ENCODE measurements around the gene OPN3. TPM values are rescaled to one million over a fixed set of nuclear protein-coding genes. Genes with fewer than 3 reads are reported as not detected.

OPN3 gene
- total RNA-seq, 1 experiment from 2014 or later, result 55.3 TPM

GRCh38 chr1:241557551-241558193, 82.5 kb downstream of the OPN3 start:
- DNase-seq, result no peak
- H3K4me3 ChIP-seq (ENCODE audit: insufficient read depth, low read depth, low read length), result no peak overlapping the region
- H3K36me3 ChIP-seq (replicated peaks; ENCODE audit: control insufficient read depth, insufficient read depth, low read length), result no peaks in the 10 kb centered on the region
- H3K27me3 ChIP-seq (ENCODE audit: control insufficient read depth, insufficient read depth, low read length), result no peaks in the 10 kb centered on the region

- Histone ChIP-seq H3K4me3 (ENCODE audit: insufficient read depth, low read depth, low read length) (no peak overlapping the region), H3K36me3 (replicated peaks; ENCODE audit: control insufficient read depth, insufficient read depth, low read length) (no peaks in the 10 kb centered on the region), H3K27me3 (ENCODE audit: control insufficient read depth, insufficient read depth, low read length) (no peaks in the 10 kb centered on the region)
- no peak for DNase-seq
Observed at GRCh38 chr1:241557031-241557430, 83.1 kb downstream of the OPN3 start.

- H3K36me3 ChIP-seq (replicated peaks; ENCODE audit: control insufficient read depth, insufficient read depth, low read length), result no peaks in the 10 kb centered on the region
- no peaks in the 10 kb centered on the region for H3K27me3 ChIP-seq (ENCODE audit: control insufficient read depth, insufficient read depth, low read length)
- no peak overlapping the region for H3K4me3 ChIP-seq (ENCODE audit: insufficient read depth, low read depth, low read length)
- DNase-seq, result no peak
Observed at GRCh38 chr1:241555526-241555925, 84.6 kb downstream of the OPN3 start.

- no peak for DNase-seq
- Histone ChIP-seq H3K36me3 (replicated peaks; ENCODE audit: control insufficient read depth, insufficient read depth, low read length) (no peaks in the 10 kb centered on the region), H3K4me3 (ENCODE audit: insufficient read depth, low read depth, low read length) (no peak overlapping the region), H3K27me3 (ENCODE audit: control insufficient read depth, insufficient read depth, low read length) (no peaks in the 10 kb centered on the region)
Observed at GRCh38 chr1:241553886-241554592, 86.1 kb downstream of the OPN3 start.

- DNase-seq, result no peak
Observed at GRCh38 chr1:241551759-241552638, 88.2 kb downstream of the OPN3 start.

GRCh38 chr1:241550318-241550717, 89.9 kb downstream of the OPN3 start:
- no peaks in the 10 kb centered on the region for H3K36me3 ChIP-seq (replicated peaks; ENCODE audit: control insufficient read depth, insufficient read depth, low read length)
- no peaks in the 10 kb centered on the region for H3K27me3 ChIP-seq (ENCODE audit: control insufficient read depth, insufficient read depth, low read length)
- DNase-seq, result no peak
- no peak overlapping the region for H3K4me3 ChIP-seq (ENCODE audit: insufficient read depth, low read depth, low read length)

More at GRCh38 chr1:241551759-241552638, 88.2 kb downstream of the OPN3 start:
- H3K27me3 ChIP-seq (ENCODE audit: control insufficient read depth, insufficient read depth, low read length), result no peaks in the 10 kb centered on the region
- H3K4me3 ChIP-seq (ENCODE audit: insufficient read depth, low read depth, low read length), result no peak overlapping the region
- H3K36me3 ChIP-seq (replicated peaks; ENCODE audit: control insufficient read depth, insufficient read depth, low read length), result no peaks in the 10 kb centered on the region

GRCh38 chr1:241548008-241548407, 92.2 kb downstream of the OPN3 start:
- no peak overlapping the region for H3K4me3 ChIP-seq (ENCODE audit: insufficient read depth, low read depth, low read length)
- no peaks in the 10 kb centered on the region for H3K27me3 ChIP-seq (ENCODE audit: control insufficient read depth, insufficient read depth, low read length)
- DNase-seq, result no peak
- no peaks in the 10 kb centered on the region for H3K36me3 ChIP-seq (replicated peaks; ENCODE audit: control insufficient read depth, insufficient read depth, low read length)

Other genes with a start within 250 kb of the OPN3 start
- gene FH, start 120.6 kb downstream of the OPN3 start, total RNA-seq (2014; rRNA removed; shearing (Covaris generic)), result 145 and 154 TPM in 2 replicates
- gene KMO, start 108.0 kb downstream of the OPN3 start, total RNA-seq (2014; rRNA removed; shearing (Covaris generic)), result 0.07 and 0.14 TPM in 2 replicates
- gene CHML, start within 50 bp of the OPN3 start, total RNA-seq (2014; rRNA removed; shearing (Covaris generic)), result 30.4 and 47.0 TPM in 2 replicates
- not detected in 2 replicates for gene WDR64, start 11.9 kb upstream of the OPN3 start, total RNA-seq (2014; rRNA removed; shearing (Covaris generic))
- gene EXO1, start 207.8 kb upstream of the OPN3 start, total RNA-seq (2014; rRNA removed; shearing (Covaris generic)), result 50.4 and 51.8 TPM in 2 replicates

All from H7 (cell line).